B cell (primary cell): ENCODE results near the gene CHD6. TPM values are rescaled to one million over a fixed set of nuclear protein-coding genes. Genes with fewer than 3 reads are reported as not detected.

Source experiments
- ATAC-seq: fragments of 200-7000 bp; cut with Tn5 transposase; one replicate; pipeline ENCODE4 v1.10.0; 2021; ENCODE audit warnings: low read depth, mild to moderate bottlenecking, moderate number of reproducible peaks, moderate library complexity
- CTCF ChIA-PET: fragments of 350-600 bp; sonication (Branson Sonifier 250); formaldehyde crosslinking; loops from one replicate; lab custom pipeline; 2021; ENCODE audit warnings: antibody characterized with exemption, inconsistent platforms; lab: Charles Lee
- POLR2A ChIA-PET: fragments of 350-600 bp; sonication (Branson Sonifier 250); formaldehyde crosslinking; loops from one replicate; lab custom pipeline; 2021; ENCODE audit warnings: antibody characterized with exemption; lab: Charles Lee
- DNase-seq: peaks from one replicate; pipeline ENCODE4 v3.0.0; 2013
- H2AFZ ChIP-seq: 2 replicates; pipeline ENCODE4 v1.6.1; 2012; ENCODE audit warnings: mild to moderate bottlenecking, low read depth, low read length; ENCODE audit not compliant: insufficient read depth, poor library complexity, severe bottlenecking
- H3K27ac ChIP-seq, 2 donors: 1 replicate in 1 of 2; 2 replicates in 1 of 2; pipeline ENCODE4 v1.5.1; 2012 to 2013; ENCODE audit warnings: low read length in 2 of 2, mild to moderate bottlenecking in 2 of 2, moderate library complexity in 1 of 2
- H3K27me3 ChIP-seq, 4 experiments: fragments of 200-600 bp in 1 of 4; sonication (generic) in 1 of 4; replicated peaks in 1 of 4; 1 replicate in 2 of 4; 2 replicates in 2 of 4; pipeline versions ENCODE4 v1.6.1 to v1.7.0; 2013 to 2016; ENCODE audit warnings: low read length in 3 of 4, mild to moderate bottlenecking in 2 of 4, mixed read lengths in 1 of 4, moderate library complexity in 1 of 4; ENCODE audit not compliant: insufficient read depth in 4 of 4, control insufficient read depth in 3 of 4; ENCODE audit errors: control extremely low read depth in 1 of 4
- H3K36me3 ChIP-seq, 2 experiments: replicated peaks in 1 of 2; 1 replicate in 1 of 2; 2 replicates in 1 of 2; pipeline versions ENCODE4 v1.6.1 to v1.7.1; 2013; ENCODE audit warnings: low read length in 1 of 2; ENCODE audit not compliant: insufficient read depth in 2 of 2, control insufficient read depth in 1 of 2; ENCODE audit errors: control extremely low read depth in 1 of 2, extremely low read depth in 1 of 2
- H3K4me1 ChIP-seq, 2 donors: fragments of 200-600 bp in 1 of 2; sonication (generic) in 1 of 2; 1 replicate in 1 of 2; 2 replicates in 1 of 2; pipeline versions ENCODE4 v1.5.1 to v1.6.1; 2013 to 2017; ENCODE audit warnings: low read length in 2 of 2; ENCODE audit not compliant: control insufficient read depth in 2 of 2, insufficient read depth in 2 of 2
- H3K4me2 ChIP-seq: replicated peaks from 2 replicates; pipeline ENCODE3; 2012; ENCODE audit warnings: mild to moderate bottlenecking, low read depth, low read length; ENCODE audit not compliant: poor library complexity, severe bottlenecking
- H3K4me3 ChIP-seq, 5 experiments: fragments of 200-600 bp in 1 of 5; sonication (generic) in 1 of 5; 1 replicate in 3 of 5; 2 replicates in 2 of 5; pipeline versions ENCODE4 v1.5.1 to v1.7.0; 2011 to 2016; ENCODE audit warnings: low read length in 4 of 5, mild to moderate bottlenecking in 4 of 5, low read depth in 2 of 5, control low read depth in 1 of 5, moderate library complexity in 1 of 5; ENCODE audit not compliant: insufficient read depth in 1 of 5; ENCODE audit errors: control extremely low read depth in 1 of 5, extremely low read depth in 1 of 5
- H3K79me2 ChIP-seq: fragments of 200-600 bp; sonication (generic); one replicate; pipeline ENCODE4 v1.6.0; 2016; ENCODE audit warnings: low read length; ENCODE audit not compliant: control insufficient read depth, insufficient read depth
- H3K9ac ChIP-seq: fragments of 200-600 bp; sonication (generic); 2 replicates; pipeline ENCODE4 v1.6.1; 2017; ENCODE audit warnings: mild to moderate bottlenecking, low read length, moderate library complexity
- H3K9me3 ChIP-seq, 3 donors: one replicate each; pipeline versions ENCODE4 v1.6.1 to v1.7.1; 2013; ENCODE audit warnings: low read length in 2 of 3; ENCODE audit not compliant: control insufficient read depth in 2 of 3, insufficient read depth in 1 of 3; ENCODE audit errors: control extremely low read depth in 1 of 3
- H4K20me1 ChIP-seq: 2 replicates; pipeline ENCODE4 v1.6.0; 2012; ENCODE audit warnings: mild to moderate bottlenecking, low read length; ENCODE audit not compliant: insufficient read depth, control insufficient read depth, poor library complexity, severe bottlenecking
- H3K27ac Mint-ChIP-seq: one replicate; pipeline ENCODE4 v1.8.0; 2021; ENCODE audit warnings: mixed read lengths
- H3K27me3 Mint-ChIP-seq: one replicate; pipeline ENCODE4 v1.8.0; 2021; ENCODE audit warnings: mixed read lengths
- H3K4me1 Mint-ChIP-seq: one replicate; pipeline ENCODE4 v1.8.0; 2021; ENCODE audit warnings: mixed read lengths
- H3K4me3 Mint-ChIP-seq: one replicate; pipeline ENCODE4 v1.8.0; 2021; ENCODE audit warnings: mixed read lengths
- H3K9me3 Mint-ChIP-seq: one replicate; pipeline ENCODE4 v1.8.0; 2022; ENCODE audit warnings: mixed read lengths; ENCODE audit not compliant: insufficient read depth
- EZH2 ChIP-seq: IDR thresholded peaks from 2 replicates; pipeline ENCODE4 v1.6.1; 2012; ENCODE audit warnings: borderline replicate concordance, low read depth, mild to moderate bottlenecking, moderate library complexity, low read length; ENCODE audit not compliant: insufficient read depth, poor library complexity, severe bottlenecking
- WGBS: methylation state at CpG from one replicate; pipeline ENCODE4 v1.1.5; 2013; ENCODE audit warnings: missing lambda C conversion rate; ENCODE audit not compliant: insufficient coverage; 5-methylcytosine and 5-hydroxymethylcytosine counted together
- intact Hi-C: fragments of 100-400 bp; cut with micrococcal nuclease; formaldehyde crosslinking; loops from one replicate; pipeline ENCODE4 v1.10.0; 2022
- polyA plus RNA-seq: library from polyadenylated mRNA; depleted of rRNA; stranded (reverse); fragments of >200 nt; gene quantifications from 2 replicates; pipeline ENCODE4 v1.2.3, GENCODE V29; 2012
- total RNA-seq, 2 donors: library from RNA; stranded (reverse); fragments of 120-200 nt in 1 of 2; gene quantifications; 1 replicate in 1 of 2; 2 replicates in 1 of 2; pipeline versions ENCODE4 v1.2.3 to v1.2.4, GENCODE V29; 2013 to 2022
- TF ChIP-seq, protein P1 (sequence below): fragments of 200-600 bp; IDR thresholded peaks from one replicate; pipeline ENCODE4 v1.8.0; 2022; ENCODE audit warnings: antibody characterized with exemption, mild to moderate bottlenecking

CHD6 gene
- total and polyA plus RNA-seq, 2 donors (not counting 1 experiment from before 2014, with no cell fraction given) = 10.3 to 117 TPM

DNA sequence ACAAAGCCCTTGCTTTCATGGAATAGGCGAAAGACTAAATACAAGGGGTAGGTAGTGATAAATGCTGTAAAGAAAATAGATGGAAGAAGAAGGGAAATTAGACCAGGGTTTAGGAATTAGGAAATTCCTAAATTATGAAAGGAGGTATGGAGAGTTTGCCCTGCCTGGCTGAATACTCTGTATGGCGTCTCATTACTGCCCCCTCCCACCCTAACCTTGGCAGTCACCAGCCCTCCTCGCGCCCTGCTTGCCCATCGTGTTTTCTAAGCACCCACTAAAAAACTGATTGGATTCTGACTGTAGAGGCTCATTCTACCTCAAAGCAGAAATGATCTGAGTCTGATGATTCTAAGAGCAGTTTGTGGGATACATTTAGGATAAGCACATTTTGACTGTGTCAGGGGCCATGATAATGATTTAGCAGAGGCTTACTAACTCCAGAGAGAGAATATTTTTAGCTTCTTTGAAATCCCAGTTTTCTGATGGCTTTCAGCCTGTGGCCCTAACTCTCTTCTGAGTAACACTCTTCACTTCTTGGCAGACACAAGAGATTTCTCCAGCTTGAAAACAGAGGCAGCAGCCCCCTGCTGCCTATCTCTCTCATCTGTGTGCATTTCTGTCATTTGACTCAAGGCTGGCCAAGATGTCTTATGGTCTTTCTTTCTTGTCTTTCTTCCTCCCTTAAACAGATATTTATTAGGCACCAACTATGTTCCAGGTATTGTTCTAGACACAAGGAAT lies 1.4 kb upstream of the CHD6 start:
- TF ChIP-seq, protein P1, sequence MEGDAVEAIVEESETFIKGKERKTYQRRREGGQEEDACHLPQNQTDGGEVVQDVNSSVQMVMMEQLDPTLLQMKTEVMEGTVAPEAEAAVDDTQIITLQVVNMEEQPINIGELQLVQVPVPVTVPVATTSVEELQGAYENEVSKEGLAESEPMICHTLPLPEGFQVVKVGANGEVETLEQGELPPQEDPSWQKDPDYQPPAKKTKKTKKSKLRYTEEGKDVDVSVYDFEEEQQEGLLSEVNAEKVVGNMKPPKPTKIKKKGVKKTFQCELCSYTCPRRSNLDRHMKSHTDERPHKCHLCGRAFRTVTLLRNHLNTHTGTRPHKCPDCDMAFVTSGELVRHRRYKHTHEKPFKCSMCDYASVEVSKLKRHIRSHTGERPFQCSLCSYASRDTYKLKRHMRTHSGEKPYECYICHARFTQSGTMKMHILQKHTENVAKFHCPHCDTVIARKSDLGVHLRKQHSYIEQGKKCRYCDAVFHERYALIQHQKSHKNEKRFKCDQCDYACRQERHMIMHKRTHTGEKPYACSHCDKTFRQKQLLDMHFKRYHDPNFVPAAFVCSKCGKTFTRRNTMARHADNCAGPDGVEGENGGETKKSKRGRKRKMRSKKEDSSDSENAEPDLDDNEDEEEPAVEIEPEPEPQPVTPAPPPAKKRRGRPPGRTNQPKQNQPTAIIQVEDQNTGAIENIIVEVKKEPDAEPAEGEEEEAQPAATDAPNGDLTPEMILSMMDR = no peak
- TF ChIP-seq EZH2 = no peak
- H3K27me3 ChIP-seq = no peaks in the 10 kb centered on the region
- Mint-ChIP-seq H3K27ac (peak overlapping the region; percentile 37), H3K27me3 (no peaks in the 10 kb centered on the region), H3K9me3 (no peaks in the 10 kb centered on the region), H3K4me3 (peak overlapping the region; percentile 98), H3K4me1 (peaks cover 33% of the 10 kb centered on the region)
- CTCF ChIA-PET = interaction anchor here (1.3 to 1.4 kb wide), 2 partner anchors 77 to 79 kb away, joined by 3 to 5 read pairs; no protein-coding TSS in a partner anchor
- no peaks in the 10 kb centered on the region for H3K9me3 ChIP-seq
- H3K4me2 ChIP-seq = no peak overlapping the region
- H2AFZ ChIP-seq = peak overlapping the region; percentile 86
- no peak for ATAC-seq
- H3K9ac ChIP-seq = no peak overlapping the region
- WGBS = 100% methylated on average over 2 of the region's 5 CpGs
- H4K20me1 ChIP-seq = peaks cover 12% of the 10 kb centered on the region
- H3K4me1 ChIP-seq = peaks cover 19 to 22% of the 10 kb centered on the region in 2 donors
- no peaks in the 10 kb centered on the region for H3K36me3 ChIP-seq
- DNase-seq = peak; percentile 23
- intact Hi-C loops = loop anchor here (2.0 to 5.0 kb wide), 3 partner anchors 302 to 1838 kb away; partner anchors contain the start of genes PLCG1, SRSF6 and ZHX3
- POLR2A ChIA-PET = interaction anchor here (3.6 kb wide), 1 partner anchor 74 kb away, joined by 25 read pairs; no protein-coding TSS in a partner anchor
- peaks cover 29% of the 10 kb centered on the region for H3K79me2 ChIP-seq
- no peak overlapping the region for H3K4me3 ChIP-seq
- H3K27ac ChIP-seq = no peak overlapping the region
